GM12801 (cell line): Measurements from ENCODE around the gene STPG2.

Source experiments
- TF ChIP-seq, protein P1 (sequence below): IDR thresholded peaks from one replicate; pipeline ENCODE4 v1.5.1; 2011; ENCODE audit warnings: control low read depth; ENCODE audit not compliant: insufficient read length; ENCODE audit errors: extremely low read depth

STPG2 gene

DNA sequence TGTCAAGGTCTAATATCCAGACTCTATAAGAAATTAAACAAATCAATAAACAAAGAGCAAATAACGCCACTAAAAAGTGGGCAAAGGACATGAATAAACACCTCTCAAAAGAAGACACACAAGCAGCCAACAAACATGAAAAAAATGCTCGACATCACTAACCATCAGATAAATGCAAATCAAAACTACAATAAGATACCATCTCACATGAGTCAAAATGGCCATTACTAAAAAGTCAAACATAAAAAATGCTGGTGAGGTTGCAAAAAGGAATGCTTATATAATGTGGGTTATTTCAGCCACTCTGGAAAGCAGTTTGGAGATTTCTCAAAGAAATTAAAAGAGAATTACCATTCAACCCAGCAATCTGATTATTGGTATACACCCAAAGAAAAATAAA lies 481.1 kb downstream of the STPG2 start:
- TF ChIP-seq, protein P1, sequence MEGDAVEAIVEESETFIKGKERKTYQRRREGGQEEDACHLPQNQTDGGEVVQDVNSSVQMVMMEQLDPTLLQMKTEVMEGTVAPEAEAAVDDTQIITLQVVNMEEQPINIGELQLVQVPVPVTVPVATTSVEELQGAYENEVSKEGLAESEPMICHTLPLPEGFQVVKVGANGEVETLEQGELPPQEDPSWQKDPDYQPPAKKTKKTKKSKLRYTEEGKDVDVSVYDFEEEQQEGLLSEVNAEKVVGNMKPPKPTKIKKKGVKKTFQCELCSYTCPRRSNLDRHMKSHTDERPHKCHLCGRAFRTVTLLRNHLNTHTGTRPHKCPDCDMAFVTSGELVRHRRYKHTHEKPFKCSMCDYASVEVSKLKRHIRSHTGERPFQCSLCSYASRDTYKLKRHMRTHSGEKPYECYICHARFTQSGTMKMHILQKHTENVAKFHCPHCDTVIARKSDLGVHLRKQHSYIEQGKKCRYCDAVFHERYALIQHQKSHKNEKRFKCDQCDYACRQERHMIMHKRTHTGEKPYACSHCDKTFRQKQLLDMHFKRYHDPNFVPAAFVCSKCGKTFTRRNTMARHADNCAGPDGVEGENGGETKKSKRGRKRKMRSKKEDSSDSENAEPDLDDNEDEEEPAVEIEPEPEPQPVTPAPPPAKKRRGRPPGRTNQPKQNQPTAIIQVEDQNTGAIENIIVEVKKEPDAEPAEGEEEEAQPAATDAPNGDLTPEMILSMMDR: no peak

DNA sequence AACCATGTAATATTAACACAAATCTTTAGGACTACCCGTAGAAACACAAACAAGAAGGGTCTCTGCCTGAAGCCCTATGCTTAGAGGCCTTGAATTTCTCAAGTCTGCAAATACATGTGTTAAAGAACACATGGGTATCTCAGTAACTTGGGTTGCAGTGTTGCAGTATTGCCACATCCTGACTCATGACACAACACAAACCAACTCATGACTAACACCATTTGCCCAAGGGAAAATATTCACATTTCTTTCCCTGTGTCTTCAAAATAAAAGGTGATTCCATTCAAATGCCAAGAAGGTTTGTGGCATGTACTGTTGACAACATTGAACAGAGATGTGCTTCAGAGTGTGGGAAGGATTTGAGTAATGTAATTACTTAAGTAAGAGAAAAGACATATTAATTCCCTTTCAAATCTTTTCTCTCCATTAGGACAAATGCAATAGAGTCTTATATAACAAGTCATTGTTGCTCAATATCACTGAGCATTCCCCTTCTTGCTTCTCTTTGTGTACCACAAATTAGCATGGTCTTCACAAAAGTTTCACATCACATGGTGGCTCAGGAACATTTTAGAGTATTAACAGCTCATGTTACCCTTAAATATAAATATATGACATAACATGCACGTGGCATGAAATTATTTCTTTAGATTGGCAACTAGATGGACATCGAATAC lies 487.1 kb downstream of the STPG2 start:
- TF ChIP-seq, protein P1: no peak

DNA sequence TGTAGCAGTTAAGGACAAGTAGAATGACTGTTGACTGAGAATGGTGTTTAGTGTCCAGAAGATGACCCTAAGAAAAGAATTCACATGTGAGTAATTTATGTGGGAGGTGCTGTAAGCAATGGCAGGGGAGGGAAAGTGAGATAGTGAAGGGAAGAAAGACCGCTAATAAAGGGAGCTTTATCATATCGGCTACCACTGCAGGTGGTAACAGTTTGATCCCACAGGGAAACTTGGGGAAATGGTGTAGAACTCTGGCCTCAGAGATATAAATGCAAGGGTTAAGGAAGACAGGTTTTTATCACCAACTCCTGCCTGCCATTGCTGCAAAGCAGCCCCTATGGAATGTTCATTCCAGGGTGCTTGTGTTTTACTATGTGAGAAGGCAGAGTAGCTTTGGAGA lies 489.6 kb downstream of the STPG2 start:
- TF ChIP-seq, protein P1: no peak

DNA sequence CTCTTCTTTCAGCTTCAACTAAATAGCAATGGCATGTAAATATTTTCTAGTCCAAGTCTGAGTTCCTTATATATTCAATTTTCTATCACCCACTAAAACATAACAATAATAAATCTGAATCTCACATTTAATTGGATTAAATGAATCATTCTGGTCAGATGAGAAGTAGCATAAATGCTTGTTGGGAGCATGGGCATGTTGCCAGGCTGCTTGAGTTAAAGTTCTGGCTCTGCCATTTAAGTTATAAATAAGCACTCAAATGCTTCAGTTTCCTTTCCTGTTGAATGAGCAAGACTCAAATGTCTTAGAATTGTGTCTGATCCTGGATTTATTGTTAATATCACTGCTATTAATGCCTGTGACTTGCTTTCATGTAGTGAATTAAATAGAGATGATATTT lies 496.3 kb downstream of the STPG2 start:
- TF ChIP-seq, protein P1: no peak

DNA sequence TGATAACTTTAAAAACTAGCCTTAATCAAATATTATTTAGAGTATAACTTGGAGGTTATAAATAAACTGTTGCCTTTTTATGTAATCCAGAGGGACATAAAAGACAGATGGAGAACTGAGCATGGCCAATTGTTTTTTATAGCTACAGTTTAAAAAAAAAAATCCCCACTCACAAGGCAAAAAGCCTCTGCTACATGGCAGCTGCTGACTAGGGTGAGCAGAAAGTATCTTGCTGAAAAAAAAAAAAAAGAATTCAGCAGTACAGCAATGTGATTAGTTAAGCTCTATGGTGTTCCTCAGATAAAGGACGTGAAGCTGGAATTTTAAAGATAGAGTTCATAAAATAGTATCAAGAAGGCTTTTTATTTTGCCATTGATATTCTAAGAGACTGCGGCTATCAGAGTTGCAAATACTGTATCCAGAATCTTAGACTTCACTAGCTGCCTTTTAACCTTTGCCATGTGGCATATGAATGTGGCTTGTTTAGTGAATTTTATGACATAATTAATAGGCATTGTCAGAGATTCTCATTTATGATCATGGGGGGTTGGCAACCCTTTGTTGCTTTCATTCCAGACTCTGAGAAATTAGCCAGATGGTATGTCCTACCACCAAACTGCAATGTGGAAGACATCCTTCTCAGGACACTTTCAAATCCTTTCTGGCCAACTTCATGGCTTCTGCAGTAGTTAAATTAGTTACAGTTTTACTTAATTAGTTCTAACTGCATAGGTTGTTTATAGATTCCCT lies 498.0 kb downstream of the STPG2 start:
- TF ChIP-seq, protein P1: no peak

DNA sequence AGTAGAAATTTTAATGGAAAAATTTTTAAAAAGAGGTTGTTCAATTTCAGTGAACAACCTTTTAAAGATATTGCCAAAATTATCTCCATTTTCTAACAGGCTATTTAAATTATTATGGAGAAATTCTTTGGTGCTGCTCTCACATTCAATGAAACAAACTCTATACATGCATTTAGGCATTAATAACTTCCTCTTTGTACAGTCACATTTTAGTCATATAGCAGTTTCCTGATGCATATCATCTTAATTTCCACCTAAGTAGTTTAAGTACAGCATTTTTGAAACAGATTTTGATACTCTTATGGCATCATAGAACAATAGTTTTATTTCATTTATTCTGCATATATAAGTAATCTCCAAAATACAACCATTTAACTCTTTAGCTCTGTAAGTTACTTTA lies 500.1 kb downstream of the STPG2 start:
- TF ChIP-seq, protein P1: no peak

DNA sequence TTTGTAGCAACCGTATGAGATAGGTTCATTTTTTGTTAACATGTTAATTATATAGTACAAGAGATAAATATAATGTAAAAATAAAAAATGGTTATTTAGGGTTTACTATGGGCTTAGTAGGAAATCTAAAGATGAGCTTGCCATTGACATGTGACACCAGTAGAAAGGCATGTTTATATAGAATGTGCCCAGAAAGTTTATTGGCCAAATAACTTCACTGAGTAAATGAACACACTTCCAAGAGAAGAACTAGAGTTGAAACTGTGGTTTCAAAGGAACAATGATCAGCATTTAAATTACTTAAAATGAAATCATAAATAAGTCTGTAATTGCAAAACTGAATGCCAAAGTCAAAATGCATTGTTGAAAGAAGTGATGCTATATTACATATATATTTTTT lies 503.3 kb downstream of the STPG2 start:
- TF ChIP-seq, protein P1: no peak
